ENCODE data around the gene MAP2K5.

The MAP2K5 gene

DNA sequence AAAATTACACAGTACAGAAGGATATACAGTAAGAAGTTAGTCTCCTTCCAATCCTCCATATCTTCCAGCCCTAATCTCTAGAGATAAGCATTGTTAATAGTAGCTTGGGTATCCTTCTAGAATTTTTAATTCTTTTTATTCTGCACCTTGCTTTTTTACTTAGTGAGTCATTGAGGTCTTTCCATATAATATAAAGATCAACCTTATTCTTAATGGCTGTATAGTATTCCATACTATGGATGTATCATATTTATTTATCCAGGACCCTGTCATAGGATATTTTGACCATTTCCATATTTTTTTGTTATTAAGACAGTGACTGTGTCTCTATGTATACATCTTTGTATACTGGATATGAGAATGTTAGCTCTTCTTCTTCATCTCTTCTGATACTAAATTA lies 246.5 kb downstream of the MAP2K5 start:
- no peak for DNase-seq

DNA sequence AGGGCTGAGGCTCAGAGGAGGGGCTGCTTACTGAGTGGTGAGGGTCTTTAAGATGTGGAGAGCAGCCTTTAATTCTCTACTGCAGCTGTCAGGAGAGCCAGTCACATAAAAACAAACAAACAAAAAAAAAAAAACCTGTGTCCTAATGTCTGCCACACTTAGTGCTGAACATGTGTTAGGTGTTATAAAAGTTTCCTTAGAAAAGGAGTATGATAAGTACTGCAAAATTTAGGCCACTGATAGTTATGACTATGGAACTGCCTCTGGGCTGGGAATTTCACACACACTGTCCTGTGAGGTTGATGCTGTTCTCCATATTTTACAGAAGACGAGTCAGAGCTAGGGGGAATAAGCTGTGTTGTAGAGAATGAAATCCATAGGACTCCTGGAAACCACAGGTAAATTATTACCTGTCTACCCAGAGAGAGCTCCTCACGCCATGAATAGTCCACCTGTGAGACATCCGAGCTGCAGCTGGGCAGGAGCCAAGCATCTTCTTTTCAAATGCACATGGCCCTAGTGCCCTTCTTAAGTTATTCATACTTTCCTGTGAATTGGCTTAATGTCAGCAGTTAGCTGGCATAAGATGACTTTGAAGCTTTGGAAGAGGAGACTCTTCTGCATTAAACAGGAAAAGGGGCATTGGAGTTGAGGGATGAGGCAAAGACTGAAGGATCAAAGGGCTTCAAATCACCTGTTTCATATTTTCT lies 248.3 kb downstream of the MAP2K5 start:
- DNase-seq, result no peak

DNA sequence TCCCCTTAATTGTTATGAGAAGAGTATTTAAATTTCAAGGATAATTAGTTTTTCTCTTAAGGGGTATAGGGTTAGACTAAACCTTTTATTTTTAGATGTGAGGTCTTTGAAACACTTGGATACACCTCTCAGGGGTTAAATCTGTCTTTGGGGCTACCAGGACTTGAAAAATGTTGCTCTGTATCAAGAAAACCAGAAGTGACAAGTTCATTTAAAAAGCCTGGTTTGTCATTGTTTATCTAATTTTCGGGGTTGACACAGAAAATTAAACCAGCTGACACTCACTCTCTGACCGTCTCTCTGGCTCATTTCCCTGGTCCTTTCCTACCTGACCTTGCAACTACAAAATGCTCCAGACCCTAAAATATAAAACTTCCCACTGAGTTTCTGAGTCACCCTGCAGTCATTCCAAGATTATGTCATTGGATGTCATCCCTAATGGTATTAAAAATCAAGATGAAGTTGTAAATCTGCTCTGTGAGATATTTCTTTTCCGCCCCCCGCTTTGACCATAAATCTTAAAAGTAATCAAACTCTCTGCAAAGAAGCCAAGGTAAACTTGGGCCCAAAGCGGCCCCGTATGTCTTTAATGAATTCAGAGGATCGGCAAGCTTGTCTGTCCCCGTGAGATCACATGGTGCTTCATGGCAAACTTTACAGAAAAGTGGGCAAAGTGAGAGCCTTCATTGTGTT lies 249.9 kb downstream of the MAP2K5 start:
- DNase-seq, result no peak

DNA sequence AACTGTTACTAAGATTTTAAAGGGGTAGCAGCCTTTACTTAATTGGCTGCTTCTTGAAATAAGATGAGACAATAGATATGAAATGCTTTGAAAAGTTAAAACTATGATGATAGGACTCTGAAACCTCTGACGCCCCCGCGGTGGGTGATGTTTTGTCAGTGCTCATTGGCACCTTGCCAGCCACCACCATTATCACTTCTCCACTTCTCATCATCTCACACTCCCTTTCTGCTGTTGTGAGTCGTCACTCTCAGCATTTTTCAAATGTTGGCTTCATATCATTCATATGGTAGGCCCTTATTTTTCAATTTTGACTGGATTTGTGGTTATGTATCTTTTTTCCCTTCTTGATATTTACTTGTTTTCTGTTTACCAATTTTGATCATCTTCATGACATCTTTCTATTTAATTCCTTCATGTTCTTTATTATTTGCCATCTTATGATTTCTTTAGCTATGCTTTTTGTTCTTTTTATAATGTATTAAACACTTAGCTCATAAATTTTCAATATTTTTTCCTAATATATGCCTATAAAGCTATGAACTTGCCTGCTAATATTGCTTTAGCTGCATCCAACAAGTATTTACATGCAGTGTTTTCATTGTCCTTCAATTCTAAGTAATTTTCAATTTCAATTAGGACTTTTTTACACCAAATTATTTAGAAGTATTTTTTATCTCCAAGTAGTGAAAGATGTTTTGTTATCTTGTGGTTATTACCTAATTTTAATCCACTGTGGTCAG lies 252.5 kb downstream of the MAP2K5 start:
- no peak for DNase-seq

DNA sequence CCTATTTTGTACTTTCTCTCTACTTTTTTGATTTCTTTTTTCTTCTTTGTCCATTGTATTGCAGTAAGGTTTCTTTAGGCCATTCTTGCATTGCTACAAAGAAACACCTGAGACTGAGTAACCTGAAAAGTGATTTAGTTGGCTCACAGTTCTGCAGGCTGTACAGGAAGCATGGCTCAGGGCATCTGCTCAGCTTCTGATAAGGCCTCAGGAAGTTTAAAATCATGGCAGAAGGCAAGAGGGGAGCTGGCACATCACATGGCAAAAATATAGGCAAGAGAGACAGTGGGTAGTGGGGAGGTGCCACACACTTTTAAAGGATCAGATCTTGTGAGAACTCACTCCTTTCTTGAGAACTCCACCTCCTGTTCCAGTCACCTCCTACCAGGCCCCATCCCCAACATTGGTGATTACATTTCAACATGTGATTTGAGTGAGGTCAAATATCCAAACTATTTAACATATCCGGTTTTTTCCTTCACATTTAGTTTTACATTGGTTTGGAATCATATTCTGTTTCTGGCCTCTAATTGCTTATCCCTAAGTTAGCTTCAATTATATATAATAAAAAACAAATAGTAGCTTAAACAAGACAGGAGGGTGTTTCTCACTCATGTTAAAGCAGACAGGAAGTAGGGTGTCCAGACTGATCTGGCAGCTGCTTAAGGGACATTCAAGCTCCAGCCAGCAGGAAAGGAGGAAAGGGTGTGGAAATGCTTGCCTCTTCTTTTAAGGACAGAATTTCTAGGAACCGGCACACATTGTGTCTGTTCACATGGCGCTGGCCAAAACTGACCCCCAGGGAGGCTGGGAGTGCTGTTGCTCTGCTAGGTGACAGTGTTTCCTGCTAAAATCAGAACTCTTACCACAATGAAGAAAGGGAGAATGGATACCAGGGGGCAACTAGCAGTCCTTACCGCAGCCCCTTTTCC lies 254.0 kb downstream of the MAP2K5 start:
- no peak for DNase-seq

DNA sequence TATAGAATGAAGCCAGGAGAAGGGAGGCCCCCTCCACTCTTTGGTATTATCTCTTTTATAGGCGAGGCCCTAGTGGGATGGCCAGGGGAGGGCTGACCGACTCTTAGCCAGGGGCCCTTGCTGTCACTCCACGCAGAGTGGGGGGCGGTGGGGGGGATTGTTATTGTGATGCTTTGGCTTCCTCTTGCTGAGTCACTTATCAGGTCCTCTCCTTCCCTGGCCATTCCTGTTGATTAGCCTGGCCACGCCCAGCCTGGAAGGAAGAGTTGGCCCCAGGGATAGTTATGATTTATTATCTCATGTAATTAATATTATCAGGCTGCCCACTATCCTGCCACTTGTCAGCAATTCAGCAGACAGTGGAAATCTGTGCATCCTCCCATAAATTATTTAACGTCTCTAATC lies 257.3 kb downstream of the MAP2K5 start:
- no peak for DNase-seq

DNA sequence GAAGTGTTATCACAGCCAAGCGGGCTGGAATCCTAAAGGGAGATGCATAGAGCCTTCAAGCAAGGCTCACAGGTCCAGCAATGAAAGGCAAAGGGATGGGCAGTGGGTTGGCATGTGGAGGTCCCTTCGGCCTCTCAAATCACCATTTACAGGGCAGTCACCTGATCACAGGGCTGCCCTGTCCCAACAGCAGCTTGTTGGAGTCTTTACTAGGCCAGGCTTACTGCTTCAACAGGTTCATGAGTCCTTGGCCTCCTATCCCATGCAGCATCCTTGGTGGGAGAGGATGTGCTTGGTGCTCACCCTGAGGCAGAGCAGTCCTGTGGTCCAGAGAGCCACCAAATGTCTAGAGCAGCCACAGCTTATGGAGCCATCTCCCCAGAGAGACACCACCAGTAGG lies 258.6 kb downstream of the MAP2K5 start:
- DNase-seq, result no peak

DNA sequence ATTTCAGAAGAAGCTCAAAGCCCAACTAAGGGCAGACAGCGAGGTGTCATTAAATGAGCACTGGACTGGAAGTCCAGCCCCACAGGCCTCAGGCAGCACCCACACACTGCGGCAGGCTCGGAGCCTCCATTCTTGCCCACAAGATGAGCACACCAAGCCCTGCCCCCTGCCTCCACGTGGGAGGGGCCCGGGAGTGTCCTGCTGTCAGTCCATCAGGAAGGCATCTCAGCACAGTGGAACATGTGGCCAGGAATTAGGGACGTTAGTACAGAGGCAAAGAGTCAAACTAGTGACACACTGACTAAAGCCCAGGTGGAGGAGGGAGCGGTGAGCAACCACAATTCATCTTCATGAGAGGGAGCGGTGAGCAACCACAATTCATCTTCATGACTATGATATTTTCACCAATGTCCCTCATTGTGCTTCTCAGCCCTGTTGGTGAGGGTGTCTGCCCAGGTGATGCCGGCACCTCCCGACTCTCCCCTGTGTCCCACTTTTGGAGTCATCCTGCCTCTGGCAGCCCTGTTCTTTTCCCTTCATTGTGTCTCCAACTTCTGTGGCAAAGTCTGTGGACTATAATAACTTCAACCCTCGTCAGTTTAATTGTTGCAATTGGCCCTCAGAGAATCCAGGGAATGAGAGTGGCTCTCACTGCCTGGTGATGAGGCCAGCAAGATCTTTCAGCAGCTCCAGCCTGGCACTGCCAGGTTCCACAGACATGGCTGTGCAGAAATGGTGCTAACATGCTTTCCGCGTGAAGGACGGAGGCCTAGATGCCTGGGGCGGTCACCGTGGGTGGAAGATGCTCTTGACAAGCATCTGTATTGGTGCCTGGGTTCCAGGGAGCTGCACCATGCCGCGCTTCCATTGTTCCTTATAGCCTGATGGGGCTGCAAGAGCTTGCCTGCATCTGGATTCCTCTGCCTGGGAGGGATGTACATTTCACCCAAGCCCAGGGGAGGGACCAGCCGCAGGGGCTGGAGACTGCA lies 259.7 kb downstream of the MAP2K5 start:
- no peak for DNase-seq

DNA sequence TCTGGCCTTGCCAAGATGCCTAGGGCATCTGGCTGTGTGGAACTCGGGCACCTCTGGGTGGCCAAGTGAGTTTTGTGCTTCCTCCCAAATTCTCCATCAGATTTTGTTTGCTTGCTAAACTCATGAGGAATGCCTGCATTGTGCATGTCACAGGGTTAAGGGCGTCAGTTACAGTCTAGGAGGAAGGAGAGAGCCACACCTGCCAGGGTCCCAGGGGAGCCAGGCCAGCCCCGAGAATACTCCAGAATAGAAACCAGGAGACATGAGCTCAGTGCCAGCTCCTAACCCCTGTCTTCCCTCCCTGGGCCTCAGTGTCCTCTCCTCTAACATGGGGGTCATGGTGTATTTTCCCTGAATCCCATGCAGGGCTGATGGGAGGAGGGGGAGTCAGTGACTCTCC lies 260.8 kb downstream of the MAP2K5 start:
- DNase-seq, result no peak

DNA sequence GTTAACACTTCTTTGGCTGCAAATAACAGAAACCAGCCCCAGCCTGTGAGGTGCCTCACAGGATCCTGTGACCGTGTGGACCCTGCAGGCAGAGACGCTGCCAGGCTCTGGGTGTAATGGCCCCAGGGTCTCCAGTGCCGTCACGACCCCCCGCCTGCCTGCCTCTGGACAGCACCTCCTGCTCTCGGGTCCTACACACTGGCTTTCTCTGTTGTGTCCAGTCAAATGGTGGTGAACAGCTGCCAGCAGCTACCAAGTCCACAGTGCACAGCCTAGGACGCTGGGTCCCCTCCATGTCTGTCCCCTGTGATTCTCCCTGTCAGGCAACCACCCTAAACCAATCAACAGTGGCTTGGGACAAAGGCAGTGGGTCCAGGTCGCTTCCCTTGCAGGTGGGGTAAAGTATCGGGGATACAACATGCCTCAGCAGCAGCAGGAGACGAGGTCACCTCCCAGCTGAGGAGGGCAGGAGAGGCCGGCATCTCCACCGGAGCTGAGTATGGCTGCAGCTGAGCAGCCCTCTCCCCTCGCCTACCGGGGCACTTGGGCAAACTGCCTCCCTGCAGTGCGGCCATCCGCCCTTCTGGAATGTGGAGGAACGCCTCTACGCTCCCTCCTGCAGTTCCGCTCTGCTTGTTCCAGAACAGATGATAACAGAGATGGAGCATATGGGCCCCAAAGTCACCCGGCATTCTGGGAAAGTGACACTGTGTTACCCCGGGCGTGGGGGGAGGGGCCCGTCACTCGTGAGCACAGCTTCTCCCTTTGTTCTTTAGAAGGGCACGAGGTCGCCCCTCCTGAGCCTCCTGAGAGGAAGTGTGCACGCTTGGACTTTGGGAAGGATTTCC lies 261.7 kb downstream of the MAP2K5 start:
- no peak for DNase-seq

DNA sequence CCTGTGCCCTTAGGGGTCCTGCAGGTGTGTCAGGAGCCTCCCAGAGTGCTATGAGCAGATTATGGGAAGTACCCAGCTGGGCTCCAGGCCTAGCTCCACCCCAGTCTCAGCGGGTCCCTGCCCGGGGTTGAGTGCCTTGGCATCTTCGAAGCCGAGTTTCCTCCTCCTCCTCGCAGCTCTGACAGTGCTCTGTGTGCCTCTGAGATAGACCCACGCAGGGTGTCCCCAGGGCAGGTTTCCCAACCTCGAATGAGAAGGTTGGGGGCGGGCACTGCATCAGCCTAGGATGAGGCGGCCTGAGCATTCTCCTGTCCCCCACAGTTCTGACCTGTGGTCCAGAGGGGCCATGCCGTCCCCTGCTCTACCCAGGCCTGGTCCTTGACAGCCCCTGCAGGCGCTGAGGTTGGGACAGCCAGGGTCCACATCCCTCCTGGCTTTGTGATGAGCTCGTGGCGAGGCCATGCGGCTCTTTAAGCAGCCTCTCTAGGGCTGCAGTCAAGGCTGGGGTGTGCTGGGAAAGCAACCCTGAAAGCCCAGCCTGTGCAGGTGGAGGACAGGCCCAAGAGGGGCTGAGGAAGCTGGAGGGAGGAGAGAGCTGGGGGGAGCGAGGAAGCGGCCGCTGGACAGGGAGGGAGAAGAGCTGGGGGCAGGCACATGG lies 262.6 kb downstream of the MAP2K5 start:
- no peak for DNase-seq

GRCh38 chr15:67805666-67806516 lies 263.4 kb downstream of the MAP2K5 start:
- DNase-seq, result no peak

DNA sequence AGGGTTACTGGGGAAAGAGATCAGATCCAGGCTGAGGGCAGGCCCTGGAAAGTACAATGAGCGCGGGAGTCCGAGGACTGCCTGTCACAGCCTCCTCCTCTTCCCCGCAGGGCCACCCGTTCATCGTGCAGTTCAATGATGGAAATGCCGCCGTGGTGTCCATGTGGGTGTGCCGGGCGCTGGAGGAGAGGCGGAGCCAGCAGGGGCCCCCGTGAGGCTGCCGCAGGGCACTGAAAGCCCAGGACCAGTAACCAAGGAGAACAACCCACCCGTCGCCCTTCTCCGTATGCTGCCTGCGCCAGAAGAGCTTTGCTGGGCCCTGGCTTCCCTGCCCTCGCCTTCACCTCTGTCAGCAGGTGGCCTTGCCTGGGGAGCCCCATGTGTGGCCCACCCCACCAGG lies 264.0 kb downstream of the MAP2K5 start:
- DNase-seq, result no peak

- DNase-seq, result no peak
These were observed 264.6 kb downstream of the MAP2K5 start for GRCh38 chr15:67807141-67807540.

DNA sequence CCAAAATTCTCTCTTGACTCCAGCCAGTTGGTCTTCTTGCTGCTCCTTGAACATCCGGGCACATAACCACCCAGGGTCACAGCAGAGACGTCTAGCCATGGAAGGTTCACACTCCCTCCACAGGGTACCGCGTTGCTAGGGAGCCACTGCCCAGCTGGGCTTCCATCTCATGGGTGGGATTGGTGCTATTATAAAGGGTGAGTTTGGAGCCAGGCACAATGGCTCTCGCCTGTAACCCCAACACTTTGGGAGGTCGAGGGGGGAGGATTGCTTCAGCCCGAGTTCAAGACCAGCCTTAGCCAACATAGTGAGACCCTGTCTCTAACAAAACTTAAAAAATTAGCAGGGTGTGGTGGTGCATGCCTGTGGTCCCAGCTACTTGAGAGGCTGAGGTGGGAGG lies 265.3 kb downstream of the MAP2K5 start:
- DNase-seq, result no peak

DNA sequence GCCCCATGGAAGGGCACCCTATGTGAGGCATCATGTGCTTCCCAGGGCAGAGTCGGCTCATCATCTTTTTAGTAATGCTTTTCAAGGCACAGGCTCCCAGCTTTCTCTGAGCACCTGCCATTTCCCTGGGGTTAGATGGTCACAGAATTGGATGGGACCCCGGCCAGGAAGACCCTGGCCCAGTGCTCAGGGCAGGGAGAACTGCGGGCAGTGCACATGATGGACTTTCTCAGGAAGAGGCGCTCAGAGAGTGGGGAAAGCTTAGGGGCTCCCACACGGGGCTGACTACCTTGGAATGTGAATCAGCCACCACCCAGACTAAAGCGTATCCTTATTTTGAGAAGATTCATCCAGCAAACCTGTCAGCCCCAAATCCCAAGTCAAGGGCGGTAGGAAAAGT lies 266.3 kb downstream of the MAP2K5 start:
- DNase-seq, result no peak

DNA sequence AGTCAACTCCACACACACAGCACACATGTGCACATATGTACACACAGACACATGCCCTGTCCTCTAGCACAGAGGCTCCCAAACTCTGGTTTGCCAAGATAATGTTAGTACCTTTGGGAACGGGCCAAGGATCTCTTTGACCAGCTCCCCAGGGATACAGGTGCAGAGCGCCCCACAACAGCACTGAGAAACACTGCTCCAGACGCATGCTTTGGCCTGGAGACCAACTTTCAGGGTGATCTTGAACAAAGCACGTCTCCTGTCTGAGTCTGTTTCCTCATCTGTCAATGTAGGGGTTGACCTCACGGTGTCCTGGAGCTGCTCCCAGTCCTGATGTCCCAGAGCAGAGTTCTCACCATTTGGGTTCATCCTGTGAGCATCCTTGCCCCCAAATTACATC lies 266.9 kb downstream of the MAP2K5 start:
- no peak for DNase-seq

- no peak for DNase-seq
These were observed 267.4 kb downstream of the MAP2K5 start for GRCh38 chr15:67809866-67810265.

DNA sequence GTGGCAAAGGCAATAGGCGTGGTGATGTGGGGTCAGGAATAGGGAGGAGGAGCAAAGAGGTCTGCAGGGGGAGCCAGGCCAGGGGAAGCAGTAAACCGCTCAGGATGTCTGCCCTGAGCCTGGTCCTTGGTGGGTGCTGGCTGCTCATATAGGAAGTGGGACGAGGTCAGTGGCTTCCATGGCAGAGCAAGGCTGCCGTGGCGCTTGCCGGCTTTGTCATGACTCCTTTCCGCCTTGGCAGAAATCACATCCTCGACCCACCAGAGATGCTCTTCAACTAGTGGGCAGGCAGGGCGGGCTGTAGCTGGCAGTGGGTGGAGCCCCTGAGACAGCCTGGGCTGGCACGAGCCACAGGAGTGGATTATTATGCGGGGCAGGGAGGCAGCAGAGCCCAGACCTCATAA lies 269.7 kb downstream of the MAP2K5 start:
- no peak for DNase-seq

Measured in left hindlimb (tissue), 1 donor.